ENCODE data around the gene ODC1. TPM values are rescaled to one million over a fixed set of nuclear protein-coding genes. Genes with fewer than 3 reads are reported as not detected.

The ODC1 gene
- total RNA-seq, 4 donors from 2014 or later: 105 to 142 (median 121) TPM

DNA sequence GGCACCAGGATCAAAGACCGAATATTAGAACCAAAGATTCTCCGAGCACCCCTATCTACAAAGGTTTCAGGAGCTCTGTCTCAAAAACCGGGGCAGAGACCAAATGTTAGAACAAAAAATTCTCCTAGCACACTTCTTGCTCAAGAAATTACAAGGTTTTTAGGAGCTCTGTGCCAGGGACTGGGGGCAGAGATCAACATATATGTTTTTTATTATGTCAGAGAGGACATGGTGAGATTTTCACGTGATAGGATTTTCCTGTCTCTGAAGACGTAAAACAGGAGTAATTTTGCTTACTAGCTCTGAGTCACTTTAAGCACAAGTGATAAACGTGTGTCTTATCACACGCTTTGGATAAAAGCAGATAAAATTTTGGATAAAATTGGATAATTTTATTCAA, 34.8 kb upstream of the ODC1 start:
- H3K9me3 ChIP-seq: no peaks in the 10 kb centered on the region
- H3K4me3 ChIP-seq: no peak overlapping the region
- TF ChIP-seq POLR2A (IDR thresholded peaks at IDR 0.05; ENCODE audit: low read depth) (no peak), POLR2AphosphoS5 (IDR thresholded peaks at IDR 0.05) (no peak), EP300 (IDR thresholded peaks at IDR 0.05) (no peak)
- TF ChIP-seq, protein P1, sequence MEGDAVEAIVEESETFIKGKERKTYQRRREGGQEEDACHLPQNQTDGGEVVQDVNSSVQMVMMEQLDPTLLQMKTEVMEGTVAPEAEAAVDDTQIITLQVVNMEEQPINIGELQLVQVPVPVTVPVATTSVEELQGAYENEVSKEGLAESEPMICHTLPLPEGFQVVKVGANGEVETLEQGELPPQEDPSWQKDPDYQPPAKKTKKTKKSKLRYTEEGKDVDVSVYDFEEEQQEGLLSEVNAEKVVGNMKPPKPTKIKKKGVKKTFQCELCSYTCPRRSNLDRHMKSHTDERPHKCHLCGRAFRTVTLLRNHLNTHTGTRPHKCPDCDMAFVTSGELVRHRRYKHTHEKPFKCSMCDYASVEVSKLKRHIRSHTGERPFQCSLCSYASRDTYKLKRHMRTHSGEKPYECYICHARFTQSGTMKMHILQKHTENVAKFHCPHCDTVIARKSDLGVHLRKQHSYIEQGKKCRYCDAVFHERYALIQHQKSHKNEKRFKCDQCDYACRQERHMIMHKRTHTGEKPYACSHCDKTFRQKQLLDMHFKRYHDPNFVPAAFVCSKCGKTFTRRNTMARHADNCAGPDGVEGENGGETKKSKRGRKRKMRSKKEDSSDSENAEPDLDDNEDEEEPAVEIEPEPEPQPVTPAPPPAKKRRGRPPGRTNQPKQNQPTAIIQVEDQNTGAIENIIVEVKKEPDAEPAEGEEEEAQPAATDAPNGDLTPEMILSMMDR (IDR thresholded peaks at IDR 0.05): no peak
- no peak for DNase-seq (ENCODE audit: extremely low spot score)
- peaks cover 0 to 38% (median 0%) of the 10 kb centered on the region in 4 donors for H3K27me3 ChIP-seq
- H3K36me3 ChIP-seq: no peaks in the 10 kb centered on the region
- intact Hi-C loops (cut with DNase I): no loop called here
- H3K27ac ChIP-seq (replicated peaks in 1 of 4): no peak overlapping the region
- no peaks in the 10 kb centered on the region for H3K4me1 ChIP-seq
- WGBS: 72% methylated on average over 7 of the region's 7 CpGs

DNA sequence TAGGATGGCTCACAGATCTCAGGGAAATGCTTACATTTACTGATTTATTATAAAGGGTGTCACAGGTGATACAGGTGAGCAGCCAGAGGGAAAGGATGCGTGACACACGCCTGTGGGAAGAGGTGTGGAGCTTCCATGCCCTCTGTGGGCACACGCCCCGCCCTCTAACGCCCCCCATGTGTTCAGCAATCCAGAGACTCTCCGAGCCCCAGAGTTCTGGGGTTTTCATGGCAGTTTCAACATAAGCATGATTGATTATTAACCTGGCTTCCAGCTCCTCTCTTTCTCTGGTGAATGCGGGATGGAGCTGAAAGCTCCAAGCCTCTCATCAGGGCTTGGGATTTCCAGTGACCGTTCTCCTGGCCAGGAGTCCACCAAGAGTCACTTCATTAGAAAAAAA, 34.3 kb upstream of the ODC1 start:
- DNase-seq (ENCODE audit: extremely low spot score): no peak
- no peaks in the 10 kb centered on the region for H3K4me1 ChIP-seq
- no peak overlapping the region for H3K27ac ChIP-seq (replicated peaks in 1 of 4)
- intact Hi-C loops (cut with DNase I): no loop called here
- no peaks in the 10 kb centered on the region for H3K36me3 ChIP-seq
- H3K4me3 ChIP-seq: no peak overlapping the region
- H3K27me3 ChIP-seq: peaks cover 0 to 33% (median 0%) of the 10 kb centered on the region in 4 donors
- no peaks in the 10 kb centered on the region for H3K9me3 ChIP-seq
- WGBS: 87% methylated on average over 8 of the region's 8 CpGs
- TF ChIP-seq POLR2AphosphoS5 (IDR thresholded peaks at IDR 0.05) (no peak), EP300 (IDR thresholded peaks at IDR 0.05) (no peak), POLR2A (IDR thresholded peaks at IDR 0.05; ENCODE audit: low read depth) (no peak)
- TF ChIP-seq, protein P1 (IDR thresholded peaks at IDR 0.05): no peak

- DNase-seq (ENCODE audit: extremely low spot score): no peak
- no peaks in the 10 kb centered on the region for H3K36me3 ChIP-seq
- peaks cover 0 to 27% (median 0%) of the 10 kb centered on the region in 4 donors for H3K27me3 ChIP-seq
- no peak for TF ChIP-seq POLR2A (IDR thresholded peaks at IDR 0.05; ENCODE audit: low read depth)
- TF ChIP-seq, protein P1 (IDR thresholded peaks at IDR 0.05): no peak
- no peak for TF ChIP-seq EP300 (IDR thresholded peaks at IDR 0.05)
- no peak for TF ChIP-seq POLR2AphosphoS5 (IDR thresholded peaks at IDR 0.05)
- no peak overlapping the region for H3K4me3 ChIP-seq
- H3K4me1 ChIP-seq: no peaks in the 10 kb centered on the region
- H3K9me3 ChIP-seq: no peaks in the 10 kb centered on the region
- intact Hi-C loops (cut with DNase I): no loop called here
- WGBS: 89% methylated on average over 10 of the region's 10 CpGs
- no peak overlapping the region for H3K27ac ChIP-seq (replicated peaks in 1 of 4)
Observed at GRCh38 chr2:10481666-10482157, 33.6 kb upstream of the ODC1 start.

GRCh38 chr2:10481055-10481665, 33.0 kb upstream of the ODC1 start:
- H3K27ac ChIP-seq (replicated peaks in 1 of 4): no peak overlapping the region
- peaks cover 0 to 23% (median 0%) of the 10 kb centered on the region in 4 donors for H3K27me3 ChIP-seq
- TF ChIP-seq, protein P1 (IDR thresholded peaks at IDR 0.05): no peak
- TF ChIP-seq EP300 (IDR thresholded peaks at IDR 0.05): no peak
- TF ChIP-seq POLR2AphosphoS5 (IDR thresholded peaks at IDR 0.05): no peak
- TF ChIP-seq POLR2A (IDR thresholded peaks at IDR 0.05; ENCODE audit: low read depth): no peak
- H3K36me3 ChIP-seq: no peaks in the 10 kb centered on the region
- DNase-seq (ENCODE audit: extremely low spot score): no peak
- H3K4me1 ChIP-seq: no peaks in the 10 kb centered on the region
- H3K9me3 ChIP-seq: no peaks in the 10 kb centered on the region
- no peak overlapping the region for H3K4me3 ChIP-seq
- no CpG with 5 or more reads among the region's 3 CpGs for WGBS
- intact Hi-C loops (cut with DNase I): no loop called here

Measured in esophagus muscularis mucosa (tissue), 4 donors.